Activated naive CD8-positive, alpha-beta T cell (primary cell): ENCODE measurements around the gene TBC1D1.

Source experiments
- H3K27ac Mint-ChIP-seq: one replicate; pipeline ENCODE4 v1.8.0; 2021; ENCODE audit warnings: mixed read lengths
- H3K27me3 Mint-ChIP-seq: one replicate; pipeline ENCODE4 v1.8.0; 2021; ENCODE audit warnings: mixed read lengths
- H3K36me3 Mint-ChIP-seq: one replicate; pipeline ENCODE4 v1.8.0; 2021; ENCODE audit warnings: mixed read lengths
- H3K4me1 Mint-ChIP-seq: one replicate; pipeline ENCODE4 v1.8.0; 2021; ENCODE audit warnings: low read depth, mixed read lengths
- H3K4me3 Mint-ChIP-seq: one replicate; pipeline ENCODE4 v1.8.0; 2021; ENCODE audit warnings: mild to moderate bottlenecking, mixed read lengths
- H3K9me3 Mint-ChIP-seq: one replicate; pipeline ENCODE4 v1.8.0; 2021; ENCODE audit warnings: low read depth, mixed read lengths

Gene TBC1D1

DNA sequence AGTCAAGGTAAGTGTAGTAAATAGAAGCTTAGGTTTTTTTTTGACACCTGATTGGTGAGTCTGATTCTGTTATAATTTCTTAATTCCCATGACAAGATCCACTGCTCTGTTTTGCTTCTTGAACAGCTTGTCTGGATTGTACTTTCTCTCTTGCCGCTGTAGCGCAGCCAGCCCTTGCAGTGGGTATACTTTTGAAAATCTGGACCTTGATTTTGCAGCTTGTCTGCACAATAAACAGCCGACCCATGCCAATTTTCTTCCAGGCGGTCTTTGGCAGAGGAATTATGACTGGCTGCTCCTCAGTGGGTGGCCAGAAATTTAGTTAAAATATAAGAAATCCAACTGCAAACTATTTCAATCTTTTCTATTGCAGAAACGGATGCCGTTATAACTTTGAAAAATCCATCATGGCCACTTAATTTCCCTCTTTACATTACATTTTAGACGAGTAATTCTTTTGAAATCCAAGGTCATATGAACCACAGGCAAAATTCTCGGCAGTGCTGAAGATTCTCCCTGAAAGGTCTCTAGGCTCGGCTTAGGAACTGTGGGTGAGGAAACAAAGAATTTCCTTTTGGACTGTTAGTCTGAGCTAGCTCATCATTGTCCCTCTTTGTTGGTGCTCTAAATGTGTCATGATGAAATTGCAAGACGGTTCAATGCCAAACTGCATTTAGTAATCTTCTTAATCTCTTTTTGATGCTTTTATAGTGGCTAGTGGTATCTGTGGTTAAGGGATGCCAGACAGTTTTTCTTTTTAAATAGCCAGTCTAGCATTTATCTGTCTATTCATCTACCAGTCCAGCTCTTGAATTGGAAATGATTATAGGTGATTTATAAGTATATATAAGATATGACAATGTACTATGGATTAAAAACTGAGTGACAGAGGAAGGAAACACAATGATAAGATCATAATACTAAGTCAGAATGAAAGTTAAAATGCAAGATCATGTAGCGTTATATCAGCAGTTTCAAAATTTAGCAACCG, 37.8 kb downstream of the TBC1D1 start:
- Mint-ChIP-seq H3K4me1 (peaks cover 32% of the 10 kb centered on the region), H3K27me3 (no peaks in the 10 kb centered on the region), H3K36me3 (peaks cover 11% of the 10 kb centered on the region), H3K9me3 (no peaks in the 10 kb centered on the region), H3K4me3 (no peak overlapping the region), H3K27ac (no peak overlapping the region)

- peaks cover 20% of the 10 kb centered on the region for H3K36me3 Mint-ChIP-seq
- H3K9me3 Mint-ChIP-seq = no peaks in the 10 kb centered on the region
- H3K27me3 Mint-ChIP-seq = no peaks in the 10 kb centered on the region
- H3K27ac Mint-ChIP-seq = no peak overlapping the region
- H3K4me3 Mint-ChIP-seq = no peak overlapping the region
- H3K4me1 Mint-ChIP-seq = peaks cover 12% of the 10 kb centered on the region
These were observed 43.2 kb downstream of the TBC1D1 start for GRCh38 chr4:37934096-37934495.

- H3K4me1 Mint-ChIP-seq = peaks cover 7% of the 10 kb centered on the region
- no peak overlapping the region for H3K4me3 Mint-ChIP-seq
- H3K27ac Mint-ChIP-seq = no peak overlapping the region
- no peaks in the 10 kb centered on the region for H3K9me3 Mint-ChIP-seq
- no peaks in the 10 kb centered on the region for H3K27me3 Mint-ChIP-seq
- H3K36me3 Mint-ChIP-seq = peaks cover 20% of the 10 kb centered on the region
These were observed 43.7 kb downstream of the TBC1D1 start for GRCh38 chr4:37934609-37935008.

DNA sequence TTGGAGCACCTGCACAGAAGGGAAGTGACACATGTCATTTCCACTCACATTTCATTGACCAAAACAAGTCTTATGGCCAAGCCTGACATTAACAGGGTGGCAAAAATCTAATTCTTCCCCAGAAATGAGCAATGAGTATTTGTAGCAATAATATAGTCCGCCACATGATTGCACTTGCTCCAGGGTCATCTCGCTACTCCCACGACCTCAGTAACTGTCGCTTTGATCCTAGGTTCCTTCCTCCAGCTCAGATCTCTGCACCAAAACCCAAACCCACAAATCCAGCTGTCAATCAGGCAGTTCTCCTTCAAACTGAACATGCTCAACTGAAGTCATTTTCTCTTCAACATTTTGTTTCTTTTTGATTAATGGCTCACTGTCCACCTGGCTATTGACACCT, 44.1 kb downstream of the TBC1D1 start:
- H3K27ac Mint-ChIP-seq = no peak overlapping the region
- H3K36me3 Mint-ChIP-seq = peaks cover 18% of the 10 kb centered on the region
- H3K4me1 Mint-ChIP-seq = peaks cover 5% of the 10 kb centered on the region
- H3K4me3 Mint-ChIP-seq = no peak overlapping the region
- H3K27me3 Mint-ChIP-seq = no peaks in the 10 kb centered on the region
- no peaks in the 10 kb centered on the region for H3K9me3 Mint-ChIP-seq

- Mint-ChIP-seq H3K4me1 (peaks cover 15% of the 10 kb centered on the region), H3K27ac (no peak overlapping the region), H3K9me3 (no peaks in the 10 kb centered on the region), H3K4me3 (no peak overlapping the region), H3K36me3 (peaks cover 17% of the 10 kb centered on the region), H3K27me3 (no peaks in the 10 kb centered on the region)
These were observed 46.1 kb downstream of the TBC1D1 start for GRCh38 chr4:37936889-37937498.

GRCh38 chr4:37938208-37938607, 47.3 kb downstream of the TBC1D1 start:
- H3K36me3 Mint-ChIP-seq = peaks cover 17% of the 10 kb centered on the region
- no peak overlapping the region for H3K4me3 Mint-ChIP-seq
- no peaks in the 10 kb centered on the region for H3K9me3 Mint-ChIP-seq
- H3K27ac Mint-ChIP-seq = no peak overlapping the region
- H3K4me1 Mint-ChIP-seq = peaks cover 22% of the 10 kb centered on the region
- no peaks in the 10 kb centered on the region for H3K27me3 Mint-ChIP-seq

- Mint-ChIP-seq H3K27ac (peak overlapping the region; percentile 25), H3K4me3 (no peak overlapping the region), H3K4me1 (peaks cover 43% of the 10 kb centered on the region), H3K27me3 (no peaks in the 10 kb centered on the region), H3K36me3 (no peaks in the 10 kb centered on the region), H3K9me3 (no peaks in the 10 kb centered on the region)
These were observed 55.8 kb downstream of the TBC1D1 start for GRCh38 chr4:37946503-37947179.

- H3K4me3 Mint-ChIP-seq = peak overlapping the region; percentile 8
- peak overlapping the region; percentile 4 for H3K27ac Mint-ChIP-seq
These were observed 57.7 kb downstream of the TBC1D1 start for GRCh38 chr4:37948542-37948941.

DNA sequence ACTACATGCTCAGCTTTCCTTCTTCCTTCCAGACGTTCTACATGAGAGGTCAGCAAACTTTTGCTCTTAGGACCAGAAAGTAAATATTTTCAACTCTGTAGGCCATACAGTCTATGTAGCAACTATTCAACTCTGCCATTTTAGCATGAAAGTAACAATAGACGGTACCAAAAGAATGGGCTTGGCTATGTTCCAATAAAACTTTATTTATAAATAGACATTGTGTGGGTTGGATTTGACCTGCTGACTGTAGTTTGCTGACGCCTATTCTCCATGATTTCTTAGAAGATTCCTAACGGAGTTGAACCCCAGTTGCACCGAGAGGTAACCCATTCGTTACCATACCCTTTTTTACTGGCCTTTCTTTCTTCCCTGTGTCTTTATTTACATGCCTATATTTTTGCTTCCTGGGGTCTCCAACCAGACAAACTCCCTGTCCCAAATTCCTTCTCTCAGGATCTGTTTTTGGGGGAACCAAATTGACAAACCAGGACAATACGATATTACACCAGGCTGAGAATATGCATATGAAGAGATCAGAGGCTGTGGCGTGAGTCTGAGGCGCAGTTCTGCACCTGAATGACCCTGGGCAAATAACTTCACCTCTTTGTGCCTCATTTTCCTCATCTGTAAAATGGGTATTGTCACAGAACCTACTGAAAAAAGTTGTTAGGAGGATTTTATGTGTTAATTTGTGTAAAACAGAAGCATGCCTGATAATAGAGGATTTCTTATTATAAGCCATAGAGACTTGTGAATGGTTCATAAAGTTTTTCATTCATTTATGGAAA, 58.9 kb downstream of the TBC1D1 start:
- no peaks in the 10 kb centered on the region for H3K27me3 Mint-ChIP-seq
- peaks cover 19% of the 10 kb centered on the region for H3K36me3 Mint-ChIP-seq
- peaks cover 37% of the 10 kb centered on the region for H3K4me1 Mint-ChIP-seq
- H3K27ac Mint-ChIP-seq = no peak overlapping the region
- H3K9me3 Mint-ChIP-seq = peaks cover 3% of the 10 kb centered on the region
- no peak overlapping the region for H3K4me3 Mint-ChIP-seq

More at GRCh38 chr4:37948542-37948941, 57.7 kb downstream of the TBC1D1 start:
- Mint-ChIP-seq H3K4me1 (peaks cover 30% of the 10 kb centered on the region), H3K36me3 (peaks cover 11% of the 10 kb centered on the region), H3K9me3 (no peaks in the 10 kb centered on the region), H3K27me3 (no peaks in the 10 kb centered on the region)

DNA sequence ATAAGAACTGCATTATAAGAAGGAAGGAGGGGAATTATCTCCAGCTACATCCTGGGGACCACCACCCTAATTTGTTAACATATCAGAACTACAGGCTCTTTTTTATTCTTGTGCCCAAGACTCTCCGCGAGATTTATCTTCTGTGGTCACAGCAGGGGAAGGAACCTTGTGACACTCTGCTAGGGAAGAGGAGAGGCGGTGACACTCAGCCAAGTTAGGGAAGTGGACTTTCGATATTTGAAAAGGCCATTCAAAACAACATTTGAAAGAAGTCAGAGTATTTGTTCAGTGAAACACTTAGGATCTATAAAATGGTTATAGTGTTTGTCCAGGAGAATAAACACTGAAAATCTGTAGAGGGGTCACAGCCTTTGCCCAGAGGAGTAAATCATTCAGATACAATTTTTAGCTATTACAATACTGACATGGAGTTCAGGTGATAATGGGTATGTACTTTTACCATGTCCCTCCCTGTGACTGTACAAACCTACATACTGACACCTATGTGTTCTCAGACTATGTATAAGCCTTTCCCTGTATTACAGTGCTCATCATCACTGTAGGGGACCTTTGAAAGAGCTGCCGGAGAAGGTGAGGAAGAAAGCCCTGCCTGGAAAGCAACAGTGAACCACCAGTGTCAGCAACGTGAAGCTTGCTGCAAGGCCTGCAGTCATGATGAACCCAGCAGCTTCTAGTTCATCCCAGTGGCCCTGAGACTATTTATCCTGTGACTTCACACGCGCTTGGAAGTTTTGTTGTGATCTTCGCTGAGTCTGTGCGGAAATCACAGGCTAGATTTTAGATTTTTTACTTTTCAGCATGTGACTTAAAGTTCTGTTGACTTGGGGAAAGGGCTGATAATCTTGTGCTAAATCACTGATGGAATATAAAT, 60.8 kb downstream of the TBC1D1 start:
- Mint-ChIP-seq H3K9me3 (peaks cover 3% of the 10 kb centered on the region), H3K4me1 (peaks cover 27% of the 10 kb centered on the region), H3K36me3 (peaks cover 19% of the 10 kb centered on the region), H3K4me3 (no peak overlapping the region), H3K27ac (no peak overlapping the region), H3K27me3 (no peaks in the 10 kb centered on the region)

DNA sequence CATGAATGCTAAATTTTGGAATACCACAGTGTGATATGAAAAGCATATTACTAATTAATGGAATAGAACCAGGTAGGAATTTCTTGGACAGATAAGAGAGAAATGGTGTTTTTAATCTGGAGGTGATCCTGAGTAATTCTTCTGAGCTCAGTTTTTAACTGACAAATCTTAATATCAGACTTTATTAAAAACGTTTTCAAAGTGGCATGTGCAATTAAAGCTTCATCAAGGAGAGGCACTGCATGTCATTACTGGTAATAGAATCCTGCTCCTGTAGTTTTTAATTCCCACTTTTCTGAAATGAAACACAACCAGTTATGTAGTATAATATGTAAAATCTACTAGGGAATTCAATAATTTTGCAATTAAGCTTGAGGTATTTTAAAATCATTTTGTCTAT, 62.3 kb downstream of the TBC1D1 start:
- Mint-ChIP-seq H3K4me1 (peaks cover 18% of the 10 kb centered on the region), H3K4me3 (no peak overlapping the region), H3K27me3 (no peaks in the 10 kb centered on the region), H3K9me3 (peaks cover 3% of the 10 kb centered on the region), H3K36me3 (peaks cover 19% of the 10 kb centered on the region), H3K27ac (no peak overlapping the region)

- H3K36me3 Mint-ChIP-seq = peaks cover 22% of the 10 kb centered on the region
- no peak overlapping the region for H3K27ac Mint-ChIP-seq
- H3K4me1 Mint-ChIP-seq = peaks cover 14% of the 10 kb centered on the region
- H3K4me3 Mint-ChIP-seq = no peak overlapping the region
- H3K27me3 Mint-ChIP-seq = no peaks in the 10 kb centered on the region
- H3K9me3 Mint-ChIP-seq = peaks cover 3% of the 10 kb centered on the region
These were observed 62.9 kb downstream of the TBC1D1 start for GRCh38 chr4:37953620-37954293.

DNA sequence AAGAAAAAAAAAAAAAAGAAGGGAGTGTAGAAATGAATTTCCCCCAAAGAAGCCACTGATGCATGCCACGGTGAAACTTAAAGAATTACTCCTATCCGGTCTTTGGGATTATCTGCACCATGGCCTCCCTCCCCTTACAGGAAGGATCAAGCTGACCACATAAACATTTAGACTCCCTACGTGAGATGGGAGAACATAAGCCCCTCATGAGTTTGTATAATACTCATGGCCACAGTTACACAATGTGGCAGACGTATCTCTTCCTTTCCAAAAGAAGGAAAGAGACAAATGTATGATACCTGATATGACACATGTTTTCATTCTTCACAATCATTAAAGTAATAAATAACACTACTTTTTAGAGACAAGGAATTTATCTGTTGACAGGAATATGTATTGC, 66.1 kb downstream of the TBC1D1 start:
- Mint-ChIP-seq H3K9me3 (peaks cover 3% of the 10 kb centered on the region), H3K27me3 (no peaks in the 10 kb centered on the region), H3K36me3 (peaks cover 20% of the 10 kb centered on the region), H3K4me3 (no peak overlapping the region), H3K27ac (no peak overlapping the region), H3K4me1 (peaks cover 10% of the 10 kb centered on the region)
